ENCODE results near the gene ICAM4. TPM values are rescaled to one million over a fixed set of nuclear protein-coding genes. Genes with fewer than 3 reads are reported as not detected.

ICAM4 gene
- total and polyA plus RNA-seq, 2 of the 13 experiments (the other 11 are each of a cell fraction or from before 2014, with no cell fraction given), result 2.9 to 4.0 TPM

DNA sequence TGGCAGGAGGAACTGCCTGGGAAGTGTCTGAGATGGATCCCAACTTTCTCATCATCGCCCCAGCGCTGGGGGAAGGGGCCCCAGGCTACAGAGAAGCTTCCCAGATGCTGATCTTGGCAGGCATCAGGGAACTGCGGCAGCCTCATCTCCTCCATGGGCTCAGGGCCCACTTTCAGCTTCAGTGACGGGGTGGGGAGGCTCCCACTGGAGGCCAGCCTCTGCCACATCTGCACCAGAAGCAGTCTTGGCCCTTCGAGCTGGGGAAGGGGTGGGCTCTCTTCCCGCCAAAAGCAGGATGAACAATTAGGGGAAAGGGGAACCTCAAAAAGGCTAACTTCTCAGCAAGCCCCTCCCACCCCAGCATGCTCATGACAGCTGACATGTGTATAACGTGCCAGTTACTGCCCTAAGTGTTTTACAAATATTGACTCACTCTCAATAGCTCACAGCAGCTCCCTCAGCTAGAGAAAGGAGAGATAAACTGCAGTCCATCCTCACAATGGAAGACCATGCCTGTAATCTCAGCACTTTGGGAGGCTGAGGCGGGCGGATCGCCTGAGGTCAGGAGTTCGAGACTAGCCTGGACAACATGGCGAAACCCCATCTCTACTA, 48.5 kb upstream of the ICAM4 start (continued):
- TF ChIP-seq KIAA2018 (CRISPR knock-in tag; IDR thresholded peaks at IDR 0.05; ENCODE audit: borderline replicate concordance) (no peak), ZNF10 (CRISPR knock-in tag; IDR thresholded peaks at IDR 0.05; ENCODE audit: borderline replicate concordance, low read depth) (no peak), ZSCAN30 (CRISPR knock-in tag; IDR thresholded peaks at IDR 0.05) (no peak), ZFP90 (CRISPR knock-in tag; IDR thresholded peaks at IDR 0.05; ENCODE audit: borderline replicate concordance) (no peak), MEIS2 (CRISPR knock-in tag; IDR thresholded peaks at IDR 0.05) (peak; percentile 94), SMYD3 (CRISPR knock-in tag; IDR thresholded peaks at IDR 0.05) (no peak), SETDB1 (CRISPR knock-in tag; IDR thresholded peaks at IDR 0.05; ENCODE audit: borderline replicate concordance) (no peak), ZFP36L2 (CRISPR knock-in tag; IDR thresholded peaks at IDR 0.05) (no peak), TERF1 (CRISPR knock-in tag; IDR thresholded peaks at IDR 0.05) (no peak), NCOR1 (IDR thresholded peaks at IDR 0.05; ENCODE audit: borderline replicate concordance, low read length) (no peak)
- TF ChIP-seq, protein P1, sequence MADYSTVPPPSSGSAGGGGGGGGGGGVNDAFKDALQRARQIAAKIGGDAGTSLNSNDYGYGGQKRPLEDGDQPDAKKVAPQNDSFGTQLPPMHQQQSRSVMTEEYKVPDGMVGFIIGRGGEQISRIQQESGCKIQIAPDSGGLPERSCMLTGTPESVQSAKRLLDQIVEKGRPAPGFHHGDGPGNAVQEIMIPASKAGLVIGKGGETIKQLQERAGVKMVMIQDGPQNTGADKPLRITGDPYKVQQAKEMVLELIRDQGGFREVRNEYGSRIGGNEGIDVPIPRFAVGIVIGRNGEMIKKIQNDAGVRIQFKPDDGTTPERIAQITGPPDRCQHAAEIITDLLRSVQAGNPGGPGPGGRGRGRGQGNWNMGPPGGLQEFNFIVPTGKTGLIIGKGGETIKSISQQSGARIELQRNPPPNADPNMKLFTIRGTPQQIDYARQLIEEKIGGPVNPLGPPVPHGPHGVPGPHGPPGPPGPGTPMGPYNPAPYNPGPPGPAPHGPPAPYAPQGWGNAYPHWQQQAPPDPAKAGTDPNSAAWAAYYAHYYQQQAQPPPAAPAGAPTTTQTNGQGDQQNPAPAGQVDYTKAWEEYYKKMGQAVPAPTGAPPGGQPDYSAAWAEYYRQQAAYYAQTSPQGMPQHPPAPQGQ (CRISPR knock-in tag; IDR thresholded peaks at IDR 0.05; ENCODE audit: borderline replicate concordance), result no peak
- TF ChIP-seq, protein P2, sequence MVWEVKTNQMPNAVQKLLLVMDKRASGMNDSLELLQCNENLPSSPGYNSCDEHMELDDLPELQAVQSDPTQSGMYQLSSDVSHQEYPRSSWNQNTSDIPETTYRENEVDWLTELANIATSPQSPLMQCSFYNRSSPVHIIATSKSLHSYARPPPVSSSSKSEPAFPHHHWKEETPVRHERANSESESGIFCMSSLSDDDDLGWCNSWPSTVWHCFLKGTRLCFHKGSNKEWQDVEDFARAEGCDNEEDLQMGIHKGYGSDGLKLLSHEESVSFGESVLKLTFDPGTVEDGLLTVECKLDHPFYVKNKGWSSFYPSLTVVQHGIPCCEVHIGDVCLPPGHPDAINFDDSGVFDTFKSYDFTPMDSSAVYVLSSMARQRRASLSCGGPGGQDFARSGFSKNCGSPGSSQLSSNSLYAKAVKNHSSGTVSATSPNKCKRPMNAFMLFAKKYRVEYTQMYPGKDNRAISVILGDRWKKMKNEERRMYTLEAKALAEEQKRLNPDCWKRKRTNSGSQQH (CRISPR knock-in tag; IDR thresholded peaks at IDR 0.05; ENCODE audit: low read depth), result no peak
- TF ChIP-seq, protein P3, sequence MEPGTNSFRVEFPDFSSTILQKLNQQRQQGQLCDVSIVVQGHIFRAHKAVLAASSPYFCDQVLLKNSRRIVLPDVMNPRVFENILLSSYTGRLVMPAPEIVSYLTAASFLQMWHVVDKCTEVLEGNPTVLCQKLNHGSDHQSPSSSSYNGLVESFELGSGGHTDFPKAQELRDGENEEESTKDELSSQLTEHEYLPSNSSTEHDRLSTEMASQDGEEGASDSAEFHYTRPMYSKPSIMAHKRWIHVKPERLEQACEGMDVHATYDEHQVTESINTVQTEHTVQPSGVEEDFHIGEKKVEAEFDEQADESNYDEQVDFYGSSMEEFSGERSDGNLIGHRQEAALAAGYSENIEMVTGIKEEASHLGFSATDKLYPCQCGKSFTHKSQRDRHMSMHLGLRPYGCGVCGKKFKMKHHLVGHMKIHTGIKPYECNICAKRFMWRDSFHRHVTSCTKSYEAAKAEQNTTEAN (CRISPR knock-in tag; conservative IDR thresholded peaks at IDR 0.05), result no peak
